ENCODE measurements around the gene JMJD1C. TPM values are rescaled to one million over a fixed set of nuclear protein-coding genes. Genes with fewer than 3 reads are reported as not detected.
A peak's percentile ranks its signal among the peaks of the same experiment; 100 is the strongest.

The JMJD1C gene, protein sequence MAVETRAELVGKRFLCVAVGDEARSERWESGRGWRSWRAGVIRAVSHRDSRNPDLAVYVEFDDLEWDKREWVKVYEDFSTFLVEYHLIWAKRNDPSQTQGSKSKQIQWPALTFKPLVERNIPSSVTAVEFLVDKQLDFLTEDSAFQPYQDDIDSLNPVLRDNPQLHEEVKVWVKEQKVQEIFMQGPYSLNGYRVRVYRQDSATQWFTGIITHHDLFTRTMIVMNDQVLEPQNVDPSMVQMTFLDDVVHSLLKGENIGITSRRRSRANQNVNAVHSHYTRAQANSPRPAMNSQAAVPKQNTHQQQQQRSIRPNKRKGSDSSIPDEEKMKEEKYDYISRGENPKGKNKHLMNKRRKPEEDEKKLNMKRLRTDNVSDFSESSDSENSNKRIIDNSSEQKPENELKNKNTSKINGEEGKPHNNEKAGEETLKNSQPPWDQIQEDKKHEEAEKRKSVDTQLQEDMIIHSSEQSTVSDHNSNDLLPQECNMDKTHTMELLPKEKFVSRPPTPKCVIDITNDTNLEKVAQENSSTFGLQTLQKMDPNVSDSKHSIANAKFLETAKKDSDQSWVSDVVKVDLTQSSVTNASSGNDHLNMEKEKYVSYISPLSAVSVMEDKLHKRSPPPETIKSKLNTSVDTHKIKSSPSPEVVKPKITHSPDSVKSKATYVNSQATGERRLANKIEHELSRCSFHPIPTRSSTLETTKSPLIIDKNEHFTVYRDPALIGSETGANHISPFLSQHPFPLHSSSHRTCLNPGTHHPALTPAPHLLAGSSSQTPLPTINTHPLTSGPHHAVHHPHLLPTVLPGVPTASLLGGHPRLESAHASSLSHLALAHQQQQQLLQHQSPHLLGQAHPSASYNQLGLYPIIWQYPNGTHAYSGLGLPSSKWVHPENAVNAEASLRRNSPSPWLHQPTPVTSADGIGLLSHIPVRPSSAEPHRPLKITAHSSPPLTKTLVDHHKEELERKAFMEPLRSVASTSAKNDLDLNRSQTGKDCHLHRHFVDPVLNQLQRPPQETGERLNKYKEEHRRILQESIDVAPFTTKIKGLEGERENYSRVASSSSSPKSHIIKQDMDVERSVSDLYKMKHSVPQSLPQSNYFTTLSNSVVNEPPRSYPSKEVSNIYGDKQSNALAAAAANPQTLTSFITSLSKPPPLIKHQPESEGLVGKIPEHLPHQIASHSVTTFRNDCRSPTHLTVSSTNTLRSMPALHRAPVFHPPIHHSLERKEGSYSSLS (N-terminal part only)
- total RNA-seq (2014; rRNA removed; shearing (Covaris generic)) (99.2 and 104 TPM in 2 replicates), total RNA-seq (2022) (118 and 140 TPM in 2 replicates), Bru-seq, nascent RNA (percentile 94 among the genes with signal in this experiment), BruChase-seq, experiment 1, labeled RNA remaining after a 6-hour chase (percentile 82 among the genes with signal in this experiment), BruChase-seq, experiment 2, labeled RNA remaining after a 2-hour chase (percentile 86 among the genes with signal in this experiment)
- long read RNA-seq, full-length matches to known transcripts: 3 of 29 reads
- long read RNA-seq, partial matches to known transcripts: 16 of 29 reads
- long read RNA-seq, other reads (novel, unspliced or antisense): 10 of 29 reads

GRCh38 chr10:63465293-63466143 is at the start of gene JMJD1C:
TSS of gene JMJD1C (minus strand) at chr10:63465977. CDS start at chr10:63465662, 315 bp downstream.
- H3K4me1 ChIP-seq (ENCODE audit: insufficient read depth, low read length, poor library complexity, severe bottlenecking): peaks cover 7% of the 10 kb centered on the region
- DNase-seq (ENCODE audit: low spot score): peak; percentile 61
- peak within 1 kb of the TSS; percentile 85 for H3K4me2 ChIP-seq (ENCODE audit: low read length)
- CTCF ChIA-PET (ENCODE audit: unreplicated experiment): no interaction called here
- H3K9me2 ChIP-seq (ENCODE audit: insufficient read depth, low read length): no peaks in the 10 kb centered on the region
- peaks cover 45% of the 10 kb centered on the region for H4K20me1 ChIP-seq (ENCODE audit: insufficient read depth, low read length)
- intact Hi-C loops (cut with micrococcal nuclease; ENCODE audit: unreplicated experiment): loop anchor here (2.0 to 10.0 kb wide), 4 partner anchors 55 to 259 kb away; partner anchors contain the start of gene REEP3
- peaks cover 14% of the 10 kb centered on the region; the same call in 1 of the 2 replicates for H3K79me2 ChIP-seq (ENCODE audit: insufficient read depth, low read depth, low read length)
- H3K27ac ChIP-seq (ENCODE audit: low read depth, low read length, poor library complexity, severe bottlenecking): no peak within 1 kb of the TSS
- BruUV-seq (replicated peaks): no TSS peak
- H2AFZ ChIP-seq (ENCODE audit: low read length): peak within 1 kb of the TSS; percentile 46; the same call in 1 of the 2 replicates
- H3K4me3 ChIP-seq (ENCODE audit: low read depth, low read length, poor library complexity, severe bottlenecking): peak within 1 kb of the TSS; percentile 73
- POLR2A ChIA-PET: interaction anchor here (0.8 kb wide), 1 partner anchor 196 kb away, joined by 4 read pairs; no protein-coding TSS in a partner anchor
- no peaks in the 10 kb centered on the region for H3K9me3 ChIP-seq (ENCODE audit: low read length)
- TF ChIP-seq, protein P1, sequence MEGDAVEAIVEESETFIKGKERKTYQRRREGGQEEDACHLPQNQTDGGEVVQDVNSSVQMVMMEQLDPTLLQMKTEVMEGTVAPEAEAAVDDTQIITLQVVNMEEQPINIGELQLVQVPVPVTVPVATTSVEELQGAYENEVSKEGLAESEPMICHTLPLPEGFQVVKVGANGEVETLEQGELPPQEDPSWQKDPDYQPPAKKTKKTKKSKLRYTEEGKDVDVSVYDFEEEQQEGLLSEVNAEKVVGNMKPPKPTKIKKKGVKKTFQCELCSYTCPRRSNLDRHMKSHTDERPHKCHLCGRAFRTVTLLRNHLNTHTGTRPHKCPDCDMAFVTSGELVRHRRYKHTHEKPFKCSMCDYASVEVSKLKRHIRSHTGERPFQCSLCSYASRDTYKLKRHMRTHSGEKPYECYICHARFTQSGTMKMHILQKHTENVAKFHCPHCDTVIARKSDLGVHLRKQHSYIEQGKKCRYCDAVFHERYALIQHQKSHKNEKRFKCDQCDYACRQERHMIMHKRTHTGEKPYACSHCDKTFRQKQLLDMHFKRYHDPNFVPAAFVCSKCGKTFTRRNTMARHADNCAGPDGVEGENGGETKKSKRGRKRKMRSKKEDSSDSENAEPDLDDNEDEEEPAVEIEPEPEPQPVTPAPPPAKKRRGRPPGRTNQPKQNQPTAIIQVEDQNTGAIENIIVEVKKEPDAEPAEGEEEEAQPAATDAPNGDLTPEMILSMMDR (conservative IDR thresholded peaks at IDR 0.05; ENCODE audit: low read length): peak; percentile 34; the same call in 1 of the 2 replicates
- TF ChIP-seq EZH2phosphoT487 (IDR thresholded peaks at IDR 0.05; ENCODE audit: borderline replicate concordance, low read depth, low read length): no peak
- H3K36me3 ChIP-seq (ENCODE audit: insufficient read depth, low read length): no peaks in the 10 kb centered on the region

DNA sequence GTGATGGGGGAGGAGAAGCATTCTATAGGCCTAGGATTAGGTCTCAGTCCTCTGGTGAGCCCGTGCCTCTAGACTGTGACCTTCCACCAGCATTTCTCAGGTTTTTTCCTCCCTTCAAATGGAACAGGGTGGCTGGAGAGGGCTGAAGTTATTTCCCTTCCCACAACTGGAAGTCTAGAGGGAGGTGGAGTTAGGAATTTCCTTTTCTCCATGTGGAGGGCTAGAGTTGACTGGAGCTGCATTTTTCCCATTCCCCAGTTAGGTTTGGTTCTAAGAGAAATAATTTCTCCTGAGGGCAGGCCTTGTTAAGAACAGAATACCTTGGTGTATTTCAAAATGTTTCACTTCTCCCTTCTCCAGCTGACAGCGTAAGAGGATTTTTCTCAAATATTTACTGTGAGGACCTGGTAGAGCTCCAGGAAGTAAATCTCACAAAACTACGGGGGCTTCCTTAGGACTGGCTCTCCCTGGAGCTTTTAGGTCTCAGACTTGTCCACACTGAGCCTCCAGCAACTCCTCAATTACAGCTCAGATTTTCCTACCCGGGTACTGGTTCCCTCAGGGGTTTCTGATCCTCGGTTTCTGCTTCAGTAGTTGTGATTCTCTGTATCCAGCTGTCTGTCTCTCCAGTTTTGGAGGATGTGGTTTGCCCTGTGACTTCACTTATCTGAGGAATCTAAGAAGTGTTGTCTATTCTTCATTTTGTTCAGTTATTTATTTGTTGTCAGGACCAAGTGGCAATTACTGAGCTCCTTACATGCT is 49.4 kb upstream of the JMJD1C start:
- Histone ChIP-seq H3K27ac (ENCODE audit: low read depth, low read length, poor library complexity, severe bottlenecking) (no peak overlapping the region), H3K36me3 (ENCODE audit: insufficient read depth, low read length) (peaks cover 3% of the 10 kb centered on the region; the same call in 1 of the 2 replicates), H3K79me2 (ENCODE audit: insufficient read depth, low read depth, low read length) (peaks cover 78% of the 10 kb centered on the region), H3K4me1 (ENCODE audit: insufficient read depth, low read length, poor library complexity, severe bottlenecking) (peaks cover 25% of the 10 kb centered on the region), H4K20me1 (ENCODE audit: insufficient read depth, low read length) (peaks cover 5% of the 10 kb centered on the region; the same call in 1 of the 2 replicates), H3K9me2 (ENCODE audit: insufficient read depth, low read length) (no peaks in the 10 kb centered on the region), H3K4me3 (ENCODE audit: low read depth, low read length, poor library complexity, severe bottlenecking) (no peak overlapping the region), H3K9me3 (ENCODE audit: low read length) (peaks cover 11% of the 10 kb centered on the region; the same call in 1 of the 2 replicates), H3K4me2 (ENCODE audit: low read length) (peak overlapping the region; percentile 26), H2AFZ (ENCODE audit: low read length) (no peak overlapping the region)
- DNase-seq (ENCODE audit: low spot score): peak; percentile 9
- no TSS peak for BruUV-seq (replicated peaks)
- CTCF ChIA-PET (ENCODE audit: unreplicated experiment): no interaction called here
- TF ChIP-seq EZH2phosphoT487 (IDR thresholded peaks at IDR 0.05; ENCODE audit: borderline replicate concordance, low read depth, low read length): no peak
- TF ChIP-seq, protein P1 (conservative IDR thresholded peaks at IDR 0.05; ENCODE audit: low read length): no peak
- intact Hi-C loops (cut with micrococcal nuclease; ENCODE audit: unreplicated experiment): no loop called here
- POLR2A ChIA-PET: interaction anchor here (0.6 to 1.9 kb wide), 10 partner anchors 7 to 348 kb away, joined by 3 to 6 read pairs (median 4); no protein-coding TSS in a partner anchor
